Measurements from ENCODE around the gene PSAT1.

DNA sequence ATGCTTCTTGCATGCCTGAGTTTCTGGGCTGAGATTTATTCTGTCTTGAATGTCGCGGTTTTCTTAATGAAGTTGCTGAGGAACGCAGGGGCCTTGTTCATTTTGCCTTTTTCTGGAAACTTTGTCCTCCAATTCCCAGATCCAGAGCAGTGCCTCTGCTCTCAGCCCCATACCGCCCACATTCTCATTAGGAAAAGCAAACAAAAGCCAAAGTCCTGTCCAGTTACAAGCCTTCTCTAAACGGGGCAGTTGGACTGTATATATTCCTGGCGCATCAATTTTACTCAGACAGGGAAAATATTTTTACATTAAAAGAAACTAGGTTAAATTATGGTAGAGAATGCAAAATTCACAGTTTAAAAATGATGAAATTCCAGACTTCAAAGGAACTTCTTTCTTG is 1.2 kb upstream of the PSAT1 start:
- TF ChIP-seq MAX (IDR thresholded peaks at IDR 0.05) (no peak), TAF1 (IDR thresholded peaks at IDR 0.05; ENCODE audit: low read depth) (no peak), USF1 (IDR thresholded peaks at IDR 0.05) (no peak), NFIC (IDR thresholded peaks at IDR 0.05) (no peak), CEBPB (IDR thresholded peaks at IDR 0.05) (no peak), EP300 (IDR thresholded peaks at IDR 0.05; ENCODE audit: borderline replicate concordance) (no peak), CREB1 (IDR thresholded peaks at IDR 0.05; ENCODE audit: low read depth) (no peak), RAD21 (IDR thresholded peaks at IDR 0.05; ENCODE audit: low read depth) (no peak), EGR1 (IDR thresholded peaks at IDR 0.05) (0 out of 2 replicates have a peak, but pooled peaks have one; percentile 14), YY1 (IDR thresholded peaks at IDR 0.05; ENCODE audit: low read depth) (no peak), TEAD4 (IDR thresholded peaks at IDR 0.05) (no peak), FOXM1 (IDR thresholded peaks at IDR 0.05; ENCODE audit: borderline replicate concordance, low read depth) (no peak)
- TF ChIP-seq, protein P1, sequence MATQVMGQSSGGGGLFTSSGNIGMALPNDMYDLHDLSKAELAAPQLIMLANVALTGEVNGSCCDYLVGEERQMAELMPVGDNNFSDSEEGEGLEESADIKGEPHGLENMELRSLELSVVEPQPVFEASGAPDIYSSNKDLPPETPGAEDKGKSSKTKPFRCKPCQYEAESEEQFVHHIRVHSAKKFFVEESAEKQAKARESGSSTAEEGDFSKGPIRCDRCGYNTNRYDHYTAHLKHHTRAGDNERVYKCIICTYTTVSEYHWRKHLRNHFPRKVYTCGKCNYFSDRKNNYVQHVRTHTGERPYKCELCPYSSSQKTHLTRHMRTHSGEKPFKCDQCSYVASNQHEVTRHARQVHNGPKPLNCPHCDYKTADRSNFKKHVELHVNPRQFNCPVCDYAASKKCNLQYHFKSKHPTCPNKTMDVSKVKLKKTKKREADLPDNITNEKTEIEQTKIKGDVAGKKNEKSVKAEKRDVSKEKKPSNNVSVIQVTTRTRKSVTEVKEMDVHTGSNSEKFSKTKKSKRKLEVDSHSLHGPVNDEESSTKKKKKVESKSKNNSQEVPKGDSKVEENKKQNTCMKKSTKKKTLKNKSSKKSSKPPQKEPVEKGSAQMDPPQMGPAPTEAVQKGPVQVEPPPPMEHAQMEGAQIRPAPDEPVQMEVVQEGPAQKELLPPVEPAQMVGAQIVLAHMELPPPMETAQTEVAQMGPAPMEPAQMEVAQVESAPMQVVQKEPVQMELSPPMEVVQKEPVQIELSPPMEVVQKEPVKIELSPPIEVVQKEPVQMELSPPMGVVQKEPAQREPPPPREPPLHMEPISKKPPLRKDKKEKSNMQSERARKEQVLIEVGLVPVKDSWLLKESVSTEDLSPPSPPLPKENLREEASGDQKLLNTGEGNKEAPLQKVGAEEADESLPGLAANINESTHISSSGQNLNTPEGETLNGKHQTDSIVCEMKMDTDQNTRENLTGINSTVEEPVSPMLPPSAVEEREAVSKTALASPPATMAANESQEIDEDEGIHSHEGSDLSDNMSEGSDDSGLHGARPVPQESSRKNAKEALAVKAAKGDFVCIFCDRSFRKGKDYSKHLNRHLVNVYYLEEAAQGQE (IDR thresholded peaks at IDR 0.05; ENCODE audit: low read depth) = no peak

Measured in Ishikawa (cell line).